WTC11 (cell line): Measurements from ENCODE around the gene IQCE. TPM values are rescaled to one million over a fixed set of nuclear protein-coding genes. Genes with fewer than 3 reads are reported as not detected.

Experiments used
- ATAC-seq: fragments of 200-7000 bp; cut with Tn5 transposase; 2 replicates; pipeline ENCODE4 v1.10.0; 2021; ENCODE audit warnings: mild to moderate bottlenecking, moderate library complexity
- CTCF ChIA-PET: fragments of 300-600 bp; sonication (Branson Sonifier 250); formaldehyde crosslinking; loops from one replicate; lab custom pipeline; 2021; ENCODE audit warnings: antibody characterized with exemption; lab: Charles Lee
- POLR2A ChIA-PET: fragments of 350-600 bp; sonication (Branson Sonifier 250); formaldehyde crosslinking; loops from one replicate; lab custom pipeline; 2021; ENCODE audit warnings: antibody characterized with exemption; lab: Charles Lee
- DNase-seq: peaks from one replicate; pipeline ENCODE4 v3.0.0; 2021; ENCODE audit warnings: low spot score
- H3K27ac Mint-ChIP-seq: 2 replicates; pipeline ENCODE4 v1.8.0; 2021; ENCODE audit warnings: mixed read lengths
- H3K27me3 Mint-ChIP-seq: 2 replicates; pipeline ENCODE4 v1.8.0; 2021; ENCODE audit warnings: low read depth, mild to moderate bottlenecking, moderate library complexity, mixed read lengths
- H3K36me3 Mint-ChIP-seq: 2 replicates; pipeline ENCODE4 v1.8.0; 2021; ENCODE audit warnings: mixed read lengths
- H3K4me1 Mint-ChIP-seq: 2 replicates; pipeline ENCODE4 v1.8.0; 2022; ENCODE audit warnings: mixed read lengths
- H3K4me3 Mint-ChIP-seq: 2 replicates; pipeline ENCODE4 v1.8.0; 2021; ENCODE audit warnings: mild to moderate bottlenecking, moderate library complexity, mixed read lengths
- H3K9me3 Mint-ChIP-seq: 2 replicates; pipeline ENCODE4 v1.8.0; 2021; ENCODE audit warnings: mixed read lengths
- CBFB ChIP-seq: sonication (generic); formaldehyde crosslinking; IDR thresholded peaks from 2 replicates; pipeline ENCODE4 v1.8.1; 2022; ENCODE audit warnings: mild to moderate bottlenecking, low read depth, missing genetic modification reagents
- E2F4 ChIP-seq: sonication (generic); formaldehyde crosslinking; IDR thresholded peaks from 2 replicates; pipeline ENCODE4 v1.8.1; 2022; ENCODE audit warnings: low read depth, mild to moderate bottlenecking, moderate library complexity, missing genetic modification reagents, borderline replicate concordance
- FOXP1 ChIP-seq: sonication (generic); formaldehyde crosslinking; IDR thresholded peaks from 2 replicates; pipeline ENCODE4 v1.8.0; 2022; ENCODE audit warnings: missing genetic modification reagents, mild to moderate bottlenecking, moderate library complexity, borderline replicate concordance
- JAZF1 ChIP-seq: fragments of 250-450 bp; sonication (Bioruptor Pico); IDR thresholded peaks from 2 replicates; pipeline ENCODE4 v1.9.0; 2021; ENCODE audit warnings: moderate library complexity, mild to moderate bottlenecking, inconsistent platforms
- NFYB ChIP-seq: sonication (generic); formaldehyde crosslinking; conservative IDR thresholded peaks from 2 replicates; pipeline ENCODE4 v1.8.0; 2022; ENCODE audit warnings: low read depth, missing genetic modification reagents
- NR2C2 ChIP-seq: sonication (generic); formaldehyde crosslinking; IDR thresholded peaks from 2 replicates; pipeline ENCODE4 v1.8.0; 2022; ENCODE audit warnings: mild to moderate bottlenecking, missing genetic modification reagents
- NR3C1 ChIP-seq: sonication (generic); formaldehyde crosslinking; conservative IDR thresholded peaks from 2 replicates; pipeline ENCODE4 v1.8.1; 2023; ENCODE audit warnings: low read depth, mild to moderate bottlenecking, missing genetic modification reagents
- RORB ChIP-seq: fragments of 250-450 bp; sonication (Bioruptor Pico); IDR thresholded peaks from 2 replicates; pipeline ENCODE4 v1.9.0; 2021; ENCODE audit warnings: mild to moderate bottlenecking
- SP1 ChIP-seq: sonication (generic); formaldehyde crosslinking; conservative IDR thresholded peaks from 2 replicates; pipeline ENCODE4 v1.8.1; 2022; ENCODE audit warnings: missing genetic modification reagents
- USF1 ChIP-seq: sonication (generic); formaldehyde crosslinking; IDR thresholded peaks from 2 replicates; pipeline ENCODE4 v1.8.0; 2022; ENCODE audit warnings: mild to moderate bottlenecking, missing genetic modification reagents
- ZNF121 ChIP-seq: sonication (generic); formaldehyde crosslinking; IDR thresholded peaks from 2 replicates; pipeline ENCODE4 v1.8.0; 2023; ENCODE audit warnings: missing genetic modification reagents
- ZNF416 ChIP-seq: fragments of 250-450 bp; sonication (Bioruptor Pico); IDR thresholded peaks from 2 replicates; pipeline ENCODE4 v1.9.0; 2021; ENCODE audit warnings: mild to moderate bottlenecking, inconsistent platforms
- ZNF423 ChIP-seq: fragments of 250-450 bp; sonication (Bioruptor Pico); IDR thresholded peaks from 2 replicates; pipeline ENCODE4 v2.1.2; 2022; ENCODE audit warnings: mild to moderate bottlenecking, moderate library complexity
- total RNA-seq: library from RNA; stranded (reverse); gene quantifications from 3 replicates; pipeline ENCODE4 v1.2.3, GENCODE V29; 2021
- TF ChIP-seq, protein P1 (sequence below): sonication (generic); formaldehyde crosslinking; IDR thresholded peaks from 2 replicates; pipeline ENCODE4 v1.8.1; 2022; ENCODE audit warnings: mild to moderate bottlenecking, moderate library complexity, missing genetic modification reagents
- TF ChIP-seq, protein P2 (sequence below): fragments of 250-450 bp; sonication (Bioruptor Pico); IDR thresholded peaks from 2 replicates; pipeline ENCODE4 v1.9.0; 2021; ENCODE audit warnings: mild to moderate bottlenecking, borderline replicate concordance

IQCE gene
- total RNA-seq, 1 experiment from 2014 or later = 4.4 TPM

DNA sequence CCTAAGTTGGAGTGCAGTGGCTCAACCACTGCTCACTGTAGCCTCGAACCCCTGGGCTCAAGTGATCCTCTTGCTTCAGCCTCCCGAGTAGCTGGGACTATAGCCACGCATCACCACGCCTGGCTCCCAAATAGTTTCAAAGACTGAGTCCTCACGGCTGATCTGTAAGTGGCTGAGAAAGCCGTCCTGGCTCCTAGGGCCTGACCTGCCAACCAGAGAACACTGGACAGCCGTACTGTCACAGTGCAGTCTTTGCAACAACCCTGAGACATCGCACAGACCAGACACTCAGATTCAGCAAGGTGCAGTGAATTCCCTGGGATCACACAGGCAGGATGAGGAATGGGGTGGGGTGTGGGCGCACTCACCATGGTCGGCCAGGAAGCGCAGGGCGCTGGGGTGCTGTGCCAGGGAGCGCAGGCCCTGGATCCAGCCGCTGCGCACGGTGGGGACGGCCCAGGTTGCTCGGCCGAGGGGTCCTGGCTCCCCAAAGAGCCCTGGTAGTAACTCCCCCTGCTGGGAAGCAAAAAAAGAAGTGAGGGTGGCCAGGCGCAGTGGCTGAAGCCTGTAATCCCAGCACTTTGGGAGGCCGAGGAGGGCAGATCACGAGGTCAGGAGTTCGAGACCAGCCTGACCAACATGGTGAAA, 14.1 kb upstream of the IQCE start (continued):
- TF ChIP-seq NFYB = no peak
- no peak for TF ChIP-seq RORB (CRISPR knock-in tag)
- TF ChIP-seq ZNF423 = no peak

DNA sequence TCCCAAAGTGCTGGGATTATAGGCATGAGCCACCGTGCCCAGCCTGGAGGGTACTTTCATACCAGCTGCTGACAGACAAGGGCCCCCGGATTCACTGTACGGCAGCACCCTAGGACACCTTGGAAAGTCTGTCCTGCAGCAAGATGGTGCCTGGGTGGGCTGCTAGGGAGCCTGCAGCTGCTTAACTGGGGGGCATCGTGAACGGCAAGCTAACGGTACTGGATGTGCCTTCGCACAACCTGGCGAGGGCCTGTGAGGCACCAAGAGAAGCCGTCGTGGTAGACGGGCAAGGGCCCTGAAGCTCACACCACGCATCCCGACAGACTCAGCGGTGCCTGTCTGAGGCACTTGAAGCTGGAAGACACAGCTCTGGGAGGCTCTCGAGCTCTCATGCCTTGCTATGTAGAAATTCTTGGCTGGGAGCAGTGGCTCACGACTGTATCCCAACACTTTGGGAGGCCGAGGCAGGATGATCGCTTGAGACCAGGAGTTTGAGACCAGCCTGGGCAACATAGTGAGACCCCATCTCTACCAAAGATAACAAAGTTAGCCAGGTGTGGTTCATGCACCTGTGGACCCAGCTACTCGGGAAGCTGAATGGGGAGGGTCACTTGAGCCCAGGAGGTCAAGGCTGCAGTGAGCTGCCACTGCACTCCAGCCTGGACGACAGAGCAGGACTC, 12.9 kb upstream of the IQCE start:
- ATAC-seq (no peak), DNase-seq (no peak)
- ChIA-PET CTCF (interaction anchor here (1.4 kb wide), 1 partner anchor 135 kb away, joined by 3 read pairs; no protein-coding TSS in a partner anchor), POLR2A (interaction anchor here (0.7 kb wide), 1 partner anchor 53 kb away, joined by 4 read pairs; no protein-coding TSS in a partner anchor)
- H3K4me1 Mint-ChIP-seq = no peaks in the 10 kb centered on the region
- no peaks in the 10 kb centered on the region for H3K9me3 Mint-ChIP-seq
- peaks cover 51% of the 10 kb centered on the region for H3K36me3 Mint-ChIP-seq
- no peaks in the 10 kb centered on the region for H3K27me3 Mint-ChIP-seq
- H3K27ac Mint-ChIP-seq = no peak overlapping the region
- no peak overlapping the region for H3K4me3 Mint-ChIP-seq
- TF ChIP-seq NFYB = no peak
- TF ChIP-seq ZNF121 = peak; percentile 55; the same call in 1 of the 2 replicates
- TF ChIP-seq ZNF416 (CRISPR knock-in tag) = no peak
- TF ChIP-seq FOXP1 (CRISPR knock-in tag) = 0 out of 2 replicates have a peak, but pooled peaks have one; percentile 47

DNA sequence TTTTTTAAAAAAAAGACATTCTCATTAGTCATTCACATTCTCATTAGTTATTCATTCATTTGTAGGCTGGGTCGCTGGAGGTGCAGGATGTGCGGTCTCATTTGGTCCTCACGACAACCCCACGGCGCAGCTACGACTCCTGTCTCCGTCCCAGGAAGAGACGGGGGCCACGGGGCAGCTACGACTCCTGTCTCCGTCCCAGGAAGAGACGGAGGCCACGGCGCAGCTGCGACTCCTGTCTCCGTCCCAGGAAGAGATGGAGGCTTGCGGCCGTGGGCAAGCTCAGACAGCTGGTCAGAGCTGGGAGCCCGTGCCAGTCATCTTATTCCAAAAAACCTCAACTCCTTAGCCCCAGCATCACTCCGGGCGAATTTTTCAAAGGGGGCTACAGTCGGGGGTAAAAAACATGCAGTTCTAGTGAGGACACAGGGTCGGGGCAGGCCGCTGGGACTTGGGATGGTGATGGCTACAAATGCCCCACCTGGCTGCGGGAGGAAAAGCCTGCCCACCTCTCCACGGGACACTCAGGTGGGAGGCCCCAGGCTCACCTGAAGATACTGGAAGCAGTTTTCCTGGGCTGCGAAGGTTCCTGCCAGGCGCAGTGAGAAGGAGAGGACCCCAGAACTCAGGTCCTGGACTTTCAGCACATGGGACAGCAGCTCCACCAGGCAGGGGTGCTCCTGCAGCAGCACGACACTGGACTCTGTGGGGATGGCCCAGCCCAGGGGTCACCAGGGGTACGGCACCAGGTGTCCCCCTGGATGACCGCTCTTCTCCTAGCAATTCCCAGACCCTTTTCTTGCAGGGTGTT, 11.8 kb upstream of the IQCE start:
- Mint-ChIP-seq H3K27me3 (no peaks in the 10 kb centered on the region), H3K36me3 (peaks cover 58% of the 10 kb centered on the region), H3K27ac (peak overlapping the region; percentile 36; the same call in 1 of the 2 replicates), H3K4me1 (no peaks in the 10 kb centered on the region), H3K9me3 (no peaks in the 10 kb centered on the region), H3K4me3 (no peak overlapping the region)
- ChIA-PET CTCF (interaction anchor here (1.5 kb wide), 1 partner anchor 78 kb away, joined by 5 read pairs; no protein-coding TSS in a partner anchor), POLR2A (no interaction called here)
- ATAC-seq = no peak
- DNase-seq = no peak
- TF ChIP-seq CBFB (no peak), NR2C2 (CRISPR knock-in tag) (no peak), ZNF423 (no peak), NR3C1 (no peak), JAZF1 (CRISPR knock-in tag) (no peak), E2F4 (CRISPR knock-in tag) (no peak), USF1 (CRISPR knock-in tag) (no peak), SP1 (CRISPR knock-in tag) (no peak), NFYB (no peak)
- TF ChIP-seq, protein P1, sequence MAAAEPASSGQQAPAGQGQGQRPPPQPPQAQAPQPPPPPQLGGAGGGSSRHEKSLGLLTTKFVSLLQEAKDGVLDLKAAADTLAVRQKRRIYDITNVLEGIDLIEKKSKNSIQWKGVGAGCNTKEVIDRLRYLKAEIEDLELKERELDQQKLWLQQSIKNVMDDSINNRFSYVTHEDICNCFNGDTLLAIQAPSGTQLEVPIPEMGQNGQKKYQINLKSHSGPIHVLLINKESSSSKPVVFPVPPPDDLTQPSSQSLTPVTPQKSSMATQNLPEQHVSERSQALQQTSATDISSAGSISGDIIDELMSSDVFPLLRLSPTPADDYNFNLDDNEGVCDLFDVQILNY (CRISPR knock-in tag) = no peak
- TF ChIP-seq, protein P2, sequence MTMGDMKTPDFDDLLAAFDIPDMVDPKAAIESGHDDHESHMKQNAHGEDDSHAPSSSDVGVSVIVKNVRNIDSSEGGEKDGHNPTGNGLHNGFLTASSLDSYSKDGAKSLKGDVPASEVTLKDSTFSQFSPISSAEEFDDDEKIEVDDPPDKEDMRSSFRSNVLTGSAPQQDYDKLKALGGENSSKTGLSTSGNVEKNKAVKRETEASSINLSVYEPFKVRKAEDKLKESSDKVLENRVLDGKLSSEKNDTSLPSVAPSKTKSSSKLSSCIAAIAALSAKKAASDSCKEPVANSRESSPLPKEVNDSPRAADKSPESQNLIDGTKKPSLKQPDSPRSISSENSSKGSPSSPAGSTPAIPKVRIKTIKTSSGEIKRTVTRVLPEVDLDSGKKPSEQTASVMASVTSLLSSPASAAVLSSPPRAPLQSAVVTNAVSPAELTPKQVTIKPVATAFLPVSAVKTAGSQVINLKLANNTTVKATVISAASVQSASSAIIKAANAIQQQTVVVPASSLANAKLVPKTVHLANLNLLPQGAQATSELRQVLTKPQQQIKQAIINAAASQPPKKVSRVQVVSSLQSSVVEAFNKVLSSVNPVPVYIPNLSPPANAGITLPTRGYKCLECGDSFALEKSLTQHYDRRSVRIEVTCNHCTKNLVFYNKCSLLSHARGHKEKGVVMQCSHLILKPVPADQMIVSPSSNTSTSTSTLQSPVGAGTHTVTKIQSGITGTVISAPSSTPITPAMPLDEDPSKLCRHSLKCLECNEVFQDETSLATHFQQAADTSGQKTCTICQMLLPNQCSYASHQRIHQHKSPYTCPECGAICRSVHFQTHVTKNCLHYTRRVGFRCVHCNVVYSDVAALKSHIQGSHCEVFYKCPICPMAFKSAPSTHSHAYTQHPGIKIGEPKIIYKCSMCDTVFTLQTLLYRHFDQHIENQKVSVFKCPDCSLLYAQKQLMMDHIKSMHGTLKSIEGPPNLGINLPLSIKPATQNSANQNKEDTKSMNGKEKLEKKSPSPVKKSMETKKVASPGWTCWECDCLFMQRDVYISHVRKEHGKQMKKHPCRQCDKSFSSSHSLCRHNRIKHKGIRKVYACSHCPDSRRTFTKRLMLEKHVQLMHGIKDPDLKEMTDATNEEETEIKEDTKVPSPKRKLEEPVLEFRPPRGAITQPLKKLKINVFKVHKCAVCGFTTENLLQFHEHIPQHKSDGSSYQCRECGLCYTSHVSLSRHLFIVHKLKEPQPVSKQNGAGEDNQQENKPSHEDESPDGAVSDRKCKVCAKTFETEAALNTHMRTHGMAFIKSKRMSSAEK (CRISPR knock-in tag) = no peak
